Posterior cingulate gyrus (tissue), 11 donors: ENCODE results near the gene MAMSTR.
"Not testable (repeated sequence)": the region's sequence is repeated elsewhere in the genome, so short reads cannot be mapped to it uniquely, and the experiment has no call there.

ENCODE experiments used
- DNase-seq, 10 donors: peaks; one replicate each; pipeline versions ENCODE4 v3.0.0 to v3.0.0-alpha.2; 2020 to 2021; ENCODE audit warnings: mixed read lengths in 3 of 10
- intact Hi-C: fragments of 100-400 bp; cut with DNase I; formaldehyde crosslinking; loops from one replicate; pipeline ENCODE4 v1.15.1; 2023

MAMSTR gene

DNA sequence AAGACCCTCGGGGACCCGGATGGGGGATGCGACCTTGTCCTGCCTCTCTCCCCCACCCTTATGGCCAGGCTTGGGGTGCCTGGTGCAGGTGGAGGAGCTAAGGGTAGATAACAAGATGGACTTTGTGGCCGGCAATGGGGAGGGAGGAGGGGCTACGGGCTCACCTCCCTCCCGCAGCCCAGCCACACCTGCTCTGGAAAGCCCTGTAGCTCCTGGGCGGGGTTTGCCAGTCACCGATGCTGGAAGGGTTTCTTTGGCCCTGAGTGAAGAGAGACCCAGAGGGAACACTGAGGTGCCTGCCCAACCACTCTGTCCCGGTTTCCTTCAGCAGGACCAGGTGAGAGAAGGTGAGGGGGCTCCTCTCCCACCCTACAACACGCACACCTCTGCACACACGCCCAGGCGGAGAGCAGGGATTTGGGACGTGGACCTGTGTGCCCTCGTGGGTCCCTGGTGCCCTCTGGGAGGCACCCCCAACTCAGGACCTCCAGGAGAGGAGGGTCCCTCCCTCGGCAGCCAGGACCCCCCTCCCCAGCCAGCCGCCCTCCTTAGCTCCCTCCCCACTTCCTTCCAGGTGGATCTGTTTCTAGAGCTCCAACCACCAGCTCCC is 23.7 kb downstream of the MAMSTR start, which contains the start of gene FUT2:
FUT2 (plus strand) TSS at position 229 of the 610 bp plus-strand sequence. CDS start 6,986 bp downstream, outside the sequence.
- intact Hi-C loops: no loop called here
- no peak for DNase-seq

DNA sequence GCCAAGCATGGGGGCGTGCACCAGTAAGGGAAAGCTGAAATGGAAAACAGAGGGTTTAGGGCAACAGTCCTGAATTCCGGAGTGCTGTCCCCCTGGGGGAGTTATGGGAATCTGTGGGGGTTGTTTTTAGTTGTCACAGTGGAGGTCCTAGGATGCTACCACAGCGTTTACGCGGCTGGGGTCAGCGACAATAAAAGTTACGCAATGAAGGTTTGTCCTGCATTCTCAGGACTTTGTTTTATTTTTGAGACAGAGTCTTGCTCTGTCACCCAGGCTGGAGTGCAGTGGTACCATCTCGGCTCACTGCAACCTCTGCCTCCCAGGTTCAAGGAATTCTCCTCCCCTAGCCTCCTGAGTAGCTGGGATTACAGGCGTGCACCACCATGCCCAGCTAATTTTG is 25.9 kb downstream of the MAMSTR start:
- DNase-seq, intact Hi-C loops: not testable (repeated sequence)

DNA sequence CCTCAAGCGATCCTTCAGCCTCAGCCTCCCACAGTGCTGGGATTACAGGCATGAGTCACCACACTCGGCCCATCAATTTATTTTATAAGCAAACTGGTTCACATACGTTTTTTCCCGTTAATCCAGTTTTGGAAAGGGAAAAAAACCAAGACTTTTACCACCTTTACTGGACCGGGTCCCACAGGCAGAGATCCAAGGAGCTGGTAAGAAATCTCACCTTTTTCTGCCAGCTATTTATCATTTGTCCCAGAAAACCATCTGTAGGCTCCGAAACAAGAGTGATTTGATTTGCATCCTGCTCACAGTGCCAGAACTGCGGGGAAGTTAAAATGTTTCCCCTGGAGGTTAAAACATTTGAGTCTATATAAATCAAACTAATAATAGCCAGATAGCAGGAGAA is 30.1 kb downstream of the MAMSTR start:
- peak in 1 of 10 donors; percentile 37 for DNase-seq
- intact Hi-C loops: no loop called here

DNA sequence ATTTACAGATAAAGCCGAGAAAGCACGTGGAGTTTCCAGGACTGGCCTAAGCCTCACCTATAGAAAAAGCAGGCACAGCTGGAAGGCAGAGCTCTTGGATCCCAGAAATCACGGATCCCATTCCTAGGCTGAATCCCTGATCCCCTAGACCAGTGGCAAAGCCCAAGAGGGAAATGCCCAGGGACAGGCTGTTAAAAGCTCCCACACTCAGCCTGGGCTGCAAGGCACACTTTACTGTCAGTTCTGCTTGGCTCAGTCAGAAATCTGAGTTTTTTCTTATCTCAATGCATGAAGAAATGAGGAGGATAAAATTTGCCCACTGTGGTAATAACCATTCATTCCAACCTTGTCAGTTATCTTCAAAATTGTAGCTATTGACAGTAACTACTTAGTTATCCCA is 31.7 kb downstream of the MAMSTR start:
- intact Hi-C loops: no loop called here
- no peak for DNase-seq

DNA sequence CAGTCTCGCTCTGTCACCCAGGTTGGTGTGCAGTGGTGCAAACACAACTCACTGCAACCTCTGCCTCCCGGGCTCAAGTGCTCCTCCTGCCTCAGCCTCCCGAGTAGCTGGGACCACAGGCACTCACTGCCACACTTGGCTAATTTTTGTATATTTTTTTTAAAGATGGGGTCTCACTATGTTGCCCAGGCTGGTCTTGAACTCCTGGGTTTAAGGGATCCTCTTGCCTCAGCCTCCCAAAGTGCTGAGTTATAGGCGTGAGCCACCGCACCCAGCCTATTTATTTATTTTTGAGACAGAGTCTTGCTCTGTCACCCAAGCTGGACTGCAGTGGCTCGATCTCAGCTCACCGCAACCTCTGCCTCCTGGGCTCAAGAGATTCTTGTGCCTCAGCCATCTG is 32.9 kb downstream of the MAMSTR start:
- DNase-seq, intact Hi-C loops: not testable (repeated sequence)

DNA sequence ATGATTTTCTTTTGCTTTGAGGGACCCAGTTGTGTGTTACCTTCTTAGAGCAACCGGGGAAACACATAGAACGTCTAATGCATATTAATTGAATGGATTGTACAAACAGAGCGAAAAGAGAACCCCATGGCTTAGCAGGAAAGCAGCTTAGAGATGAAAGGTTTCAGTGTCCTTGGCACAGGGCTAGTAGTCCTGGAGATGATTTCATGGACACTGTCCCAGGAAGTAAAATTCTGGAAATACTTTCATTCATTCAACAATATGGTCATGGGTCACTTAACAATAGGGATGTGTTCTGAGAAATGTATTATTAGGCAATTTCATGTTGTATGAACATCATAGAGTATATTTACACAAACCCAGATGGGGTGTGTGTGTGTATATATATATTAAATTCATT is 33.4 kb downstream of the MAMSTR start:
- intact Hi-C loops: no loop called here
- no peak for DNase-seq

DNA sequence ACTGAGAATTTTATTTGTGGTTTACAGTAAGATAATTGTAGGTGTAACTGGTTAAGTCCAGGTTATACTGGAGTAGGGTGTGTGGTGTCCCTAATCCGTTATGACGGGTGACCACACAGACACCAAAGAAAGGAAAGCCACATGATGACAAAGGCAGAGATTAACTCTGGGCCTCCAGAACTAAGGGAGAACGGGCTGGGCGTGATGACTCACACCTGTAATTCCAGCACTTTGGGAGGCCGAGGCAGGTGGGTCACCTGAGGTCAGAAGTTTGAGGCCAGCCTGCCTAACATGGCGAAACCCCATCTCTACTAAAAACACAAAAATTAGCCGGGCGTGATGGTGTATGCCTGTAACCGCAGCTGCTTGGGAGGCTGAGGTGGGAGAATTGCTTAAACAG is 33.9 kb downstream of the MAMSTR start:
- DNase-seq: no peak
- intact Hi-C loops: no loop called here

DNA sequence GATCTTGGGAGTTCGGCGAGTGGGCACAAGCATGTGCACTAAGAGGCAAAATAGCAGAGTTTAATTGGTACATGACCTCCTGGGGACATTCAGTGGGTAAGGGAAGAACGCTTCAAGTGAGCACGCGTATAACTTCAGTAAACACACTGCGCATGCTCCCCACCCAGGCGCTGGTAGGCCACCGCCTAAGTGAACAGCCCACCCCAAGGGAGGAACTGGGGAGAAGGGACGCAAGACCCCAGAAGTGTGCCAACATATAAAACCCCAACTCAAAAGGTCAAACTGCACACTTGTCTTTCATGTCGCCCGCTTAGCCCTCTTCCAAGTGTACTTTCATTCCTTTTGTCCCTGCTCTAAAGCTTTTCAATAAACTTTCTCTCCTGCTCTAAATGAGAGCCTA is 36.2 kb downstream of the MAMSTR start:
- peak in 9 of 10 donors; percentile 45 to 93 (median 55) for DNase-seq

DNA sequence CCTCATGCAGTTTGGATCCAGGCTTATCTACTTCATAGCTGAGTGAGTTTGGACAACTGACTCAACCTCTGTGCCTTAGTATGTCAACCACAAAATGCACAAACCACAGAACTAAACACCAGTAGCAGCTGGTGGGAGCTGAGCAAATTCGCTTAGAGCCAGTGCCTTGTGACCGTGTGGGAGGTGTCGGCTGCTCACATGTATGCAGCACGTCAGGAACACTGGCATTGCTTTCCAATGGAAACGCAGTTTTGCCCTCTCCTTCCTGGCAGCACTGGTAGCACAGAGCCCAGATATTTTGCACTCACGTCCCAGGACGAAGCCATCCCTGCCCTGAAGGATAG is 38.4 kb downstream of the MAMSTR start:
- intact Hi-C loops: no loop called here
- DNase-seq: peak in 9 of 10 donors; percentile 24 to 93 (median 68)

More for the DNA sequence above, 36.2 kb downstream of the MAMSTR start:
- intact Hi-C loops: no loop called here

DNA sequence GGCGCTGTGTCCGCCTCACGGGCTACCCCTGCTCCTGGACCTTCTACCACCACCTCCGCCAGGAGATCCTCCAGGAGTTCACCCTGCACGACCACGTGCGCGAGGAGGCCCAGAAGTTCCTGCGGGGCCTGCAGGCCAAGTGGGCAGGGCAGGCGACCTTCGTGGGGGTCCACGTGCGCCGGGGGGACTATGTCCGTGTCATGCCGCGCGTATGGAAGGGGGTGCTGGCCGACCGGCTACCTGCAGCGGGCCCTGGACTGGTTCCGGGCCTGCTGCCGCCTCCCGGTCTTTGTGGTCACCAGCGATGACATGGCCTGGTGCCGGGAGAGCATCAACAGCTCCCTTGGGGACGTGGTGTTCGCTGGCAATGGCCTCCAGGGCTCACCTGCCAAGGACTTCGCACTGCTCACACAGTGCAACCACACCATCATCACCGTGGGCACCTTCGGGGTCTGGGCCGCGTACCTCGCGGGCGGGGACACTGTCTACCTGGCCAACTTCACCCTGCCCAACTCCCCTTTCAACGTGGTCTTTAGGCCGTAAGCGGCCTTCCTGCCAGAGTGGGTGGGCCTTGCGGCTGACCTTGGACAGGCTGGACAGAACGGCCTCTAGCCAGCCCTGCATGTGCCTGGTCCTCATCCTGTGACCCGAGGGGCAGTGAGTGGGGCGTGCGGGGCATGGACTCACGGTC is 38.9 kb downstream of the MAMSTR start:
- intact Hi-C loops: no loop called here
- DNase-seq: peak in 1 of 10 donors; percentile 69

DNA sequence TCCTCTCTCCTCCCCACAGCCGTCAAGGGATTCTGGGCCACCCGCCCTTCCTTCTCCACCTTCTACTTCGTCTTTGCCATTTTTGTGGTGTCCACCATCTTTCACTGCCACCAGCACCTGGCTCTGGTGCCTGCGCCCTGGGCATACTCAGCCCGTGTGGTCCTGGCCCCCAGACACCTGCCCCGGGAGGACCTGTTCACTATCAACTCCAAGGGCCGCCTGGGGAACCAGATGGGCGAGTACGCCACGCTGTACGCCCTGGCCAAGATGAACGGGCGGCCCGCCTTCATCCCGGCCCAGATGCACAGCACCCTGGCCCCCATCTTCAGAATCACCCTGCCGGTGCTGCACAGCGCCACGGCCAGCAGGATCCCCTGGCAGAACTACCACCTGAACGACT is 39.5 kb downstream of the MAMSTR start:
- DNase-seq: peak in 1 of 10 donors; percentile 38
- intact Hi-C loops: not testable (repeated sequence)

DNA sequence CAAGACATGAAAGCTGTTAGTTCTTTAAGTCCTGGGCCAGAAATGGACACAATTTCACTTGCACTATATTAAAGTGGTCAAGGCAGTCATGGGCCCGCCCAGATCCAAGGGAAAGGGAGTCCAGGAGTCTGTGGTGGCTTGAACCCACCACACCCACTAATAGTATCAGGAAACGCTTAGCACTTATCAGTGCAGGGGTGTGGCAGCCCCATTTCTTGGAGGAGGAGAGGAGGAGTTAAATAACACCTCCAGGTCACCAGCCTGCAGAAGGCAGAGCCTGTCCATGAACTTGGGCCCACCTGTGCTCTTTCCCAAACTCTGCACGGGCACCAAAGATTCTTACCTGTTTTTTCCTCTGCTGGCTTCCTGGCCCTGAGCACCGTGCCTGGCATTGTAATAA is 41.3 kb downstream of the MAMSTR start:
- intact Hi-C loops: loop anchor here (5.0 kb wide), 1 partner anchor 34 kb away; no protein-coding TSS in a partner anchor
- no peak for DNase-seq

DNA sequence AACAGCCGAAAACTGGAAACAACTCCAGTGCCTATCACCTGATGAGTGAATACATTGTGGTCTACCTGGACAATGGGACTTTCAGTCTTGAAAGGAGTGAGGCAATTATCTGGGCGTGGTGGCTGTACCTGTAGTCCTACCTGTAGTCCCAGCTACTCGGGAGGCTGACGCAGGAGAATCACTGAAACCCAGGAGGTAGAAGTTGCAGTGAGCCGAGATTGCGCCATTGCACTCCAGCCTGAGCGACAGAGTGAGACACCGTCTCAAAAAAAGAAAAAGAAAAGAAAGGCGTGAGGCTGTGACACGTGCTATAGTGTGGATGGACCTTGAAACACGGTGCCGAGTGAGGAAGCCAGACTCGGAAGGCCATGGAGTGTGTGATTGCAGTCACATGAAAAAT is 42.6 kb downstream of the MAMSTR start:
- intact Hi-C loops: loop anchor here (5.0 kb wide), 1 partner anchor 35 kb away; no protein-coding TSS in a partner anchor
- peak in 1 of 10 donors; percentile 27 for DNase-seq

DNA sequence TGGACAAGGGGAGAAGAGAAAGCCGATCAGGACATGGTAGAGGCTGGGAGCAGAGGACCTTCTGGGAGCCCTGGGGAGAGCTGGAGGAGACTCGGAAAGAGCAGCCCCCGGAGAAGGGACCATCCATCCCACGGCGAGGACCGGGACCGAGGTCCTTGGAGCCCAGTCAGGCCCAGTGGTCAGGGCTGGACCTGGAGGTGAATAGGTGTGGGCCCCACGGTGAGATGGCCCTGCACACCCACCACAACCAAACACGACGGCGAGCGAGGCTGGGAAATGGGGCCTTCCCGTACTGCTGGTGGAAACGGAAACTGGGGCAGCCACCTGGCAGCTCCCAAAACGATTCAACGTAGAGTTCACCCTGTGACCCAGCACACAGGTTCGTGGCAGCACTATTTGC is 43.0 kb downstream of the MAMSTR start:
- no peak for DNase-seq
- intact Hi-C loops: loop anchor here (5.0 kb wide), 1 partner anchor 36 kb away; no protein-coding TSS in a partner anchor

DNA sequence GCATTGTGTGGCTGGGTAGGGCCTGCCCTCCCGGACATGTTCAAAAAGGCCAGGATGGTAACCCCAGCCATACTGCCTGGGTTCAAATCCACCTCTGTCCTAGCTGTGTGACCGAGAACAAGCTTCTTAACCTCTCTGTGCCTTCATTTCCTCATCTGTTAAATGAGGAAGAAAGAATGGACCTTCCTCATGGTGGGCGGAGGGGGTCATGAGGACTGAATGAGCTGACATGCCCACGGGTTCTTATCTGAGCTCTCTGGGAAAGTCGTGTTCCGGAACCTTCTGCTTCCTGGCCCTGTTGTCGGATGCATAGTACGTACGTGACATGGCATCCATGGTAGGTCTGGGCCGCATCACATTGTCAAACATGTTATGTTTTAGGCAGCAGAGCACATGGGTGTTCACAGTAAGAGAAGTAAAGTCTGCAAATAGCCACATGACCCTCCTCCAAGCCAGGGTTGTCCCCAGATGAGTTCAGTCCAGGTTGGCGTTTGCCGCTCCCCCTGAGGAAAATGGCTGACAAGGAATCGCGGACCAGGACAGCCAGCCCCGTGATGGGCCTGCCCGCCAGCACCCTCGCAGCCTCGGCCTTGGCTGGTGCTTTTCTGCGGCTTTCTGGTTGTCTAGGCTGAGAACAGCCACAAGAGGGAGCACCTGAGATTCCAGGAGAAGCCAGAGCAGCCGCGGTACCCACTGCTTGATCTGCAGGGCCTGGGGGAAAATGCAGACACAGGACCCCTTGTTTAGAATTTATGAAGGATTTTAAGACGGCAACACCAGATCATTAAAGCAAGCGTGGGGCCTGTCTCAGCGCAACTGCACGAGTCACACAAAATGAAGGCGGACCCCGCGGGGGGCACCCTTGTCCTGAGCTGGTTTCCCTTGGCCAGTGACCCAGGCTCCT is 44.4 kb downstream of the MAMSTR start:
- peak; percentile 75 to 97 (median 88) for DNase-seq
- intact Hi-C loops: loop anchor here (5.0 kb wide), 1 partner anchor 37 kb away; no protein-coding TSS in a partner anchor

DNA sequence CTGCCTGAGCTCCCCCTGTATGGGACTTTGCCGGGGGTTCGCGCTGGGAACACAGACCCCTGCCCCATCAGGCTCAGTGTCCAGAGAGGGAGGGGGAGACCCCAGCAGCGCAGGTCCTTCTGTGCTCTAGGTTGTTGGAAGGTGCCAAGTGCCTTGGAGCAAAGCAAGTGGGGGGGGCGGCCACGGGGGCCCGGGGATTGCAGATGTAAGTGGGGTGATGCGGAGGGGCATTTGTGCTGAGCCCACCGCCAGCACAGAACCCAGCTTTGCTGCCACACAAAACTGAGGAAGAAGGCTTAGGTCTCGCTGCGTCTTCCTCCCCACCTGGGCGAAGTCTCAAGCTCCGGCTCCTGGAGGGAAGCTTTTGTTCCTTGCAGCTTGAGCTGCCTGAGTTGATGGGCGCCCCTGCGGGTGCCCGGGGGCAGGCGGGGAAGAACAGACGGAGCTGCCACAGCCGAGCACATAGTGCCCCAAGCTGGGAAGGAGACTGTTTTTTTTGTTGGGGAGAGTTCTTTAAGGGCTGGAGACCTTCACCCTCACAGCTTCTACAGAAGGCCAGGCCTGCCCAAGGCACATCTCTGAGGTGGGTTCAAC is 45.2 kb downstream of the MAMSTR start:
- peak in 1 of 10 donors; percentile 64 for DNase-seq
- intact Hi-C loops: no loop called here

DNA sequence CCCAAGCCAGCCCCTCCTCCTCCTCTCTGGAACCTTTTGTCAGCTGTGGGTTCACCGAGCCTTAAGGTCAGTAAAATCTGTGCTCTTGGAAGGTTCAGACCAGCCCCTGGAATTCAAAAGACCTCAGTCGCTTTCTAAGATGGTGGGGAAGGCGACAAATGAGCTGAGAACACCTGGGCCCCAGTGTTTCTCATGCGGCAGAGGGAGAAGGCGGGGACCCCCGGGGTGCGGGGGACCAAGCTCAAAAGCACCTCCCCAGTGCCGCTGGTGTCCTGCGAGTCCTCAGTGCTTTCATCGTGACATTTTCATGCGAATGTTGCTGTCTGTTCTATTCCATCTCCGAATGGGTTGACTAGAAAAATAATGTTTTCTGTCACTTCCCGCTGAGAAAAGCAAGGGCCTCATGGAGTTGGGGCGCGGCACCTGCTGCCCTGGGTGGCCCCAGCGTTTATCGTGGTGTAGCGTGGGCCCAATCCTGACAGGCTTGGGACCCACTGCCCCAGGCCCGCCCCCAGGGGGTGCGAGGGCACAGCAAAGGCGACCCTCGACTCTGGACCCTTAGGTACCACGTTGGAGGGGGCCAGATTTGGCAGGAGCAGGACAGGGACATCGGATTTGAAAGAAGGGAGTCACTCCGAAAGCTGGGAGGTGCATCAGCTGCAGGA is 46.0 kb downstream of the MAMSTR start:
- intact Hi-C loops: no loop called here
- peak in 1 of 10 donors; percentile 59 for DNase-seq

DNA sequence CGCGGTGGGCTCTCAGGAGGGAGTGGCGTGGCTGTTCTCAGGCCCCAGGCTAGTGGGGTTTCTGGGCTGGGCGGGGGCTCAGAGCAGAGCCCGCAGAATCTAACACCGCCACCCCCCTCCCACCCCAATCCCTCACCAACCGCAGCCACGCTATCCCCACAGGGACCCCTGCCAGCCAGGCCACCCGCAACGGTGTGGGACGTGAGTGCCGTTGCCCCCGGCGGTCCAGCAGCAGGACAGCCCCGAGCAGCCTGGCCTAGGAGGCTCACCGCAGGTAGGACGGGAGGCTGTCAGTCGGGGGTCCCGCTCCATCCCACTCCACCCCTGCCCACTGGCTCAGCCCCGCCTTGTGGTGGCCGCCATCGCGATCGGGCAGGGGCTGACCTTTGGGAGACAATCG is 46.5 kb downstream of the MAMSTR start, which contains the start of gene NTN5:
NTN5 (minus strand) TSS at position 24 of the 400 bp plus-strand sequence. CDS start 2,031 bp downstream, outside the sequence.
- intact Hi-C loops: no loop called here
- peak in 1 of 10 donors; percentile 70 for DNase-seq

DNA sequence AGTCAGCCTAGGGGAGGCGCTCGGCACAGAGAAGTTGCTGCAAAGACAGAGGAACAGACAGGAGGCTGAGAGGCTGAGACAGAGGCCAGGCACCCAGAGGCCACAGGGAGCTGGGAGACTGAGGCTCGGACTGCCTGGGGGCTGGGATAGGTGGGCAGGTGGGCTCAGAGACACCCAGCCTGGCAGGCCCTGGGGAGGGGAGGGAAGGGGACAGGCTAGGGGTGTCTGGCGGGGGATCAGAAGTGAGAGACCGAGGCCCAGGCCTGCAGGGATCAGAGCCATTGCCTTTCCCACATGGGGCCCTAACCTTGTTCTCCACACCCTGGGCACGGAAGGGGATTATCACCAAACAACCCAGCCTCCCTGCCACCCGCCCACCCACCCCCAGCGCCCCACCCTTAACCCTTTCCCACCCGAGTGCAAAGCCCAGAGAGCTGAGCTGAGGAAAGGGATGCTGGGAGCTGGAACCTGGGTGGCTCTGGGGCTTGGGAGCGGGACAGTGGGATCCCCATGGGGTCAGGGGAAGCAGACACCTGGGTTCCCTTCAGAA is 48.0 kb downstream of the MAMSTR start:
- DNase-seq: no peak
- intact Hi-C loops: no loop called here
